NCI-H526 treated with DMSO at 0.1 percent for 48 hours (cell line): ENCODE data around the gene KLF11.
"Not testable (repeated sequence)": the region's sequence is repeated elsewhere in the genome, so short reads cannot be mapped to it uniquely, and the experiment has no call there.

ENCODE experiments used
- DNase-seq: peaks from one replicate; lab custom pipeline; 2025; lab: John Stamatoyannopoulos, UW

The KLF11 gene

GRCh38 chr2:10009811-10010781 is 33.3 kb upstream of the KLF11 start:
- DNase-seq, result no peak

- DNase-seq, result not testable (repeated sequence)
Observed at GRCh38 chr2:10010861-10011605, 32.3 kb upstream of the KLF11 start.

GRCh38 chr2:10011606-10012325 is 31.6 kb upstream of the KLF11 start:
- not testable (repeated sequence) for DNase-seq

- not testable (repeated sequence) for DNase-seq
Observed at GRCh38 chr2:10012366-10012962, 30.9 kb upstream of the KLF11 start.

GRCh38 chr2:10012963-10013461 is 30.3 kb upstream of the KLF11 start:
- DNase-seq, result no peak

- DNase-seq, result not testable (repeated sequence)
Observed at GRCh38 chr2:10013651-10014417, 29.5 kb upstream of the KLF11 start.

- no peak for DNase-seq
Observed at GRCh38 chr2:10014418-10015190, 28.7 kb upstream of the KLF11 start.

- DNase-seq, result not testable (repeated sequence)
Observed at GRCh38 chr2:10015376-10015989, 27.9 kb upstream of the KLF11 start.

GRCh38 chr2:10016001-10016801 is 27.1 kb upstream of the KLF11 start:
- no peak for DNase-seq

GRCh38 chr2:10016802-10017258 is 26.5 kb upstream of the KLF11 start:
- DNase-seq, result no peak

GRCh38 chr2:10017313-10017941 is 25.9 kb upstream of the KLF11 start:
- DNase-seq, result no peak

- DNase-seq, result no peak
Observed at GRCh38 chr2:10019174-10019573, 24.2 kb upstream of the KLF11 start.

- no peak for DNase-seq
Observed at GRCh38 chr2:10019602-10020400, 23.5 kb upstream of the KLF11 start.

- no peak for DNase-seq
Observed at GRCh38 chr2:10022041-10022421, 21.3 kb upstream of the KLF11 start.

GRCh38 chr2:10022445-10022844 is 20.9 kb upstream of the KLF11 start:
- no peak for DNase-seq

- DNase-seq, result no peak
Observed at GRCh38 chr2:10022966-10023662, 20.2 kb upstream of the KLF11 start.
